Hepatocyte (in vitro differentiated cells): ENCODE measurements around the gene ARIH1. TPM values are rescaled to one million over a fixed set of nuclear protein-coding genes. Genes with fewer than 3 reads are reported as not detected.
A peak's percentile ranks its signal among the peaks of the same experiment; 100 is the strongest.
"Not testable (repeated sequence)": the region's sequence is repeated elsewhere in the genome, so short reads cannot be mapped to it uniquely, and the experiment has no call there.

ENCODE experiments used
- DNase-seq: peaks from one replicate; pipeline ENCODE4 v3.0.0-alpha.2; 2016; ENCODE audit warnings: low spot score
- H2AFZ ChIP-seq: fragments of 200-600 bp; sonication (generic); 2 replicates; pipeline ENCODE4 v1.6.0; 2016; ENCODE audit warnings: antibody characterized with exemption, mild to moderate bottlenecking
- H3K27ac ChIP-seq: fragments of 200-600 bp; sonication (generic); 2 replicates; pipeline ENCODE4 v1.5.1; 2016; ENCODE audit warnings: mild to moderate bottlenecking
- H3K27me3 ChIP-seq: fragments of 200-600 bp; sonication (generic); 2 replicates; pipeline ENCODE4 v1.6.1; 2016
- H3K36me3 ChIP-seq: fragments of 200-600 bp; sonication (generic); replicated peaks from 2 replicates; pipeline ENCODE4 v1.5.1; 2016; ENCODE audit warnings: low read depth; ENCODE audit not compliant: insufficient read depth
- H3K4me1 ChIP-seq: fragments of 200-600 bp; sonication (generic); 2 replicates; pipeline ENCODE4 v1.5.1; 2016; ENCODE audit warnings: mild to moderate bottlenecking, moderate library complexity; ENCODE audit not compliant: insufficient read depth
- H3K4me2 ChIP-seq: fragments of 200-600 bp; sonication (generic); 2 replicates; pipeline ENCODE4 v1.6.0; 2016
- H3K4me3 ChIP-seq: fragments of 200-600 bp; sonication (generic); 2 replicates; pipeline ENCODE4 v1.5.1; 2016; ENCODE audit warnings: mild to moderate bottlenecking
- H3K79me2 ChIP-seq: fragments of 200-600 bp; sonication (generic); 2 replicates; pipeline ENCODE4 v1.6.0; 2017; ENCODE audit warnings: mild to moderate bottlenecking
- H3K9me2 ChIP-seq: fragments of 200-600 bp; sonication (generic); replicated peaks from 2 replicates; pipeline ENCODE4 v1.6.0; 2017; ENCODE audit warnings: mild to moderate bottlenecking; ENCODE audit not compliant: insufficient read depth
- H3K9me3 ChIP-seq: fragments of 200-600 bp; sonication (generic); 2 replicates; pipeline ENCODE4 v1.5.1; 2016; ENCODE audit warnings: low read depth, mild to moderate bottlenecking
- H4K20me1 ChIP-seq: fragments of 200-600 bp; sonication (generic); 2 replicates; pipeline ENCODE4 v1.6.0; 2016; ENCODE audit warnings: mild to moderate bottlenecking; ENCODE audit not compliant: insufficient read depth, poor library complexity, severe bottlenecking
- WGBS: methylation state at CpG from one replicate; pipeline ENCODE4 v1.1.6; 2016; ENCODE audit warnings: low lambda C conversion rate; ENCODE audit errors: missing lambda C conversion rate; 5-methylcytosine and 5-hydroxymethylcytosine counted together
- microRNA counts: library from miRNA; unstranded; fragments of <30 nt; microRNA quantifications from one replicate; lab custom pipeline; 2017
- polyA plus RNA-seq: library from polyadenylated mRNA; unstranded; fragments of >200 nt; fragmentation: Nextera tagmentation; extraction: Ambion mirVana; gene quantifications from 2 replicates; pipeline ENCODE4 v1.2.1, GENCODE V29; 2016
- total RNA-seq: library from RNA; depleted of rRNA; stranded (reverse); fragments of >200 nt; gene quantifications from 2 replicates; pipeline ENCODE4 v1.2.3, GENCODE V29; 2014

The ARIH1 gene
- total and polyA plus RNA-seq, 2 experiments from 2014 or later: 61.6 to 76.3 TPM

- H3K27ac ChIP-seq: not testable (repeated sequence)
These were observed 162.6 kb downstream of the ARIH1 start for GRCh38 chr15:72636519-72637282.

DNA sequence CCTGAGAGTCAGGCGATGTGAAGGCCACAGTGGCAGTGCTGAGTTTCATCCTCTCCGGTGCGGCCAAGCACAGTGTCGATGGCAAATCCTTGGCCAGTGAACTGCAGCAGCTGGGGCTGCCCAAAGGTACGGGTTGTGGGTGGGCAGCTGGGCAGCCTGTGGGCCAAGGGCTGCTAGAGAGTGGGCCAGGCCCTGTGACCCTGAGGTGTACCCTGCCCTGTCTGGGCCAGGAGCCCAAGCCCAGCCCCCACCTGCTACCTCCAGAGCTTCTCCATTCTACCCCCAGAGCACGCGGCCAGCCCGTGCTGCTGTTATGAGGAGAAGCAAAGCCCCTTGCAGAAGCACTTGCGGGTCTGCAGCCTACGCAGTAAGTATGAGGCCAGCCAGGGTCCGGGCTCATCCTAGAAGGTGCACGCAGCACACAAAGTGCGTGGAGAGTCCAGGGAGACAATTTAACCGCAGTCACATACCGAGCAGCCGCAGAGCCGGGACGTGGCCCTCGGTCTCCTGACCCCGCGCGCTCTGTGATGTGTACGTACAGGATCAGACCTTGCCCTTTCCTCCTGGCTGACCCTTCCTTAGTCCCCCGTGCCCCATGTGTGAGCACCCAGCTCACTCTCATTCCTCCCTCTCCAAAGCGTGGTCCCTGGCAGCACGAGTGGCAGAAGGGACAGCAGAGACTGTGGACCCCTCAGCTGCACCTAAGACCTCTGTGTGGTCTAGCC is 165.8 kb downstream of the ARIH1 start:
- not testable (repeated sequence) for H3K27me3 ChIP-seq, H2AFZ ChIP-seq, H3K4me1 ChIP-seq, H3K9me2 ChIP-seq, H3K4me2 ChIP-seq, H3K9me3 ChIP-seq, H3K79me2 ChIP-seq, H3K36me3 ChIP-seq, H4K20me1 ChIP-seq, H3K4me3 ChIP-seq, H3K27ac ChIP-seq, DNase-seq
- WGBS: no CpG with 5 or more reads among the region's 26 CpGs

More at GRCh38 chr15:72636519-72637282, 162.6 kb downstream of the ARIH1 start:
- H3K4me1 ChIP-seq, H3K27me3 ChIP-seq, H3K4me3 ChIP-seq, H3K36me3 ChIP-seq, H3K79me2 ChIP-seq, H3K9me3 ChIP-seq, H3K9me2 ChIP-seq, H2AFZ ChIP-seq, H4K20me1 ChIP-seq: not testable (repeated sequence)
- peak overlapping the region; percentile 68 for H3K4me2 ChIP-seq
- DNase-seq: peak; percentile 88
- WGBS: 20% methylated on average over 8 of the region's 43 CpGs

DNA sequence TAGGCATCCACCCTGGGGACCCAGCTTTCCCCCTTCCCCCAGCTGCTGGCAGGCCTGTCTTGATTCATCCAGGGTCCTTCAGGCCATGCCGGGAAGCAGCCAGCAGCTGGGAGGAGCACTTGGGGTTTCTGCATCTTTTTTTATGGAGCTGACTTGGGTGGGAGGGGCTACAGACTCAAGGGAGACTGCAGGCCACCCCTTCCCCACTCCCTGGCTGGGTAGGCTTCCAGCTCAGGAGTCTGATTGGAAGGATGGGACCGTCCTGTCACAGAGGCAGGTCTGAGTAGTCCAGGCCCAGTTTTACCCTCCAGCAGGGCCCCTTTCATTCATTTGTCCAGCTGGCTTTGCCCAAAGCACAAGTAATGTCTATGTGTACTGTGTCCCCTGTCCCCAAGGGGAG is 168.1 kb downstream of the ARIH1 start:
- H3K9me3 ChIP-seq, H3K9me2 ChIP-seq, H3K36me3 ChIP-seq, H3K4me1 ChIP-seq, H3K4me3 ChIP-seq, H3K27ac ChIP-seq, H3K27me3 ChIP-seq, H2AFZ ChIP-seq, DNase-seq, H4K20me1 ChIP-seq, H3K4me2 ChIP-seq, H3K79me2 ChIP-seq: not testable (repeated sequence)
- no CpG with 5 or more reads among the region's 2 CpGs for WGBS

- not testable (repeated sequence) for H3K4me1 ChIP-seq, H3K27ac ChIP-seq, H3K9me3 ChIP-seq, H3K4me2 ChIP-seq, H4K20me1 ChIP-seq, H3K79me2 ChIP-seq, H3K27me3 ChIP-seq, H3K9me2 ChIP-seq, H2AFZ ChIP-seq, H3K36me3 ChIP-seq, DNase-seq, H3K4me3 ChIP-seq
- 80% methylated on average over 8 of the region's 10 CpGs for WGBS
These were observed 174.6 kb downstream of the ARIH1 start for GRCh38 chr15:72648631-72649253.

MicroRNAs encoded within 50 kb of the gene (microRNA counts, 767-probe panel; counts per million panel counts)
- not detected for microRNA hsa-miR-630 (lab: Ali Mortazavi, UCI)

Other genes starting within 250 kb of the ARIH1 start
- gene PKM, start 243.1 kb upstream of the ARIH1 start, total RNA-seq: 314 and 332 TPM in 2 replicates
- 376 and 403 TPM in 2 replicates for gene PKM, start 243.1 kb upstream of the ARIH1 start, polyA plus RNA-seq
- 37.6 and 57.1 TPM in 2 replicates for gene PARP6, start 201.8 kb upstream of the ARIH1 start, total RNA-seq
- gene PARP6, start 201.8 kb upstream of the ARIH1 start, polyA plus RNA-seq: 61.4 and 77.4 TPM in 2 replicates
- gene CELF6, start 154.2 kb upstream of the ARIH1 start, total RNA-seq: 1.1 and 2.4 TPM in 2 replicates
- gene CELF6, start 154.2 kb upstream of the ARIH1 start, polyA plus RNA-seq: 0.40 and 0.57 TPM in 2 replicates
- gene HEXA, start 98.3 kb upstream of the ARIH1 start, total RNA-seq: 175 and 180 TPM in 2 replicates
- gene HEXA, start 98.3 kb upstream of the ARIH1 start, polyA plus RNA-seq: 268 and 286 TPM in 2 replicates
- gene TMEM202, start 76.0 kb upstream of the ARIH1 start, total RNA-seq: not detected in 2 replicates
- not detected in 2 replicates for gene TMEM202, start 76.0 kb upstream of the ARIH1 start, polyA plus RNA-seq
- gene GOLGA6B, start 180.4 kb downstream of the ARIH1 start, total RNA-seq: 0.08 TPM in 1 of 2 replicates, not detected in the other
- not detected in 2 replicates for gene GOLGA6B, start 180.4 kb downstream of the ARIH1 start, polyA plus RNA-seq
- gene HIGD2B, start 211.9 kb downstream of the ARIH1 start, total RNA-seq: not detected in 2 replicates
- gene HIGD2B, start 211.9 kb downstream of the ARIH1 start, polyA plus RNA-seq: 0.23 TPM in 1 of 2 replicates, not detected in the other
- 24.6 and 28.3 TPM in 2 replicates for gene BBS4, start 211.9 kb downstream of the ARIH1 start, total RNA-seq
- 18.1 and 20.6 TPM in 2 replicates for gene BBS4, start 211.9 kb downstream of the ARIH1 start, polyA plus RNA-seq